Brain microvascular endothelial cell (primary cell): ENCODE data around the gene AP3S1.

Experiments used
- DNase-seq: peaks from one replicate; pipeline ENCODE4 v3.0.0-alpha.2; 2020
- H3K27ac ChIP-seq: fragments of 250-450 bp; sonication (Bioruptor Pico); 2 replicates; pipeline ENCODE4 v1.5.1; 2020; ENCODE audit warnings: mild to moderate bottlenecking, moderate library complexity
- H3K27me3 ChIP-seq: fragments of 250-450 bp; sonication (Bioruptor Pico); replicated peaks from 2 replicates; pipeline ENCODE4 v1.5.1; 2020; ENCODE audit warnings: mild to moderate bottlenecking
- H3K36me3 ChIP-seq: fragments of 250-450 bp; sonication (Bioruptor Pico); replicated peaks from 2 replicates; pipeline ENCODE4 v1.5.1; 2020; ENCODE audit warnings: mild to moderate bottlenecking
- H3K4me3 ChIP-seq: 2 replicates; pipeline ENCODE4 v1.5.1; 2011; ENCODE audit warnings: low read depth, mild to moderate bottlenecking, control low read depth, low read length, moderate library complexity
- in situ Hi-C: cut with HindIII; loops from 2 replicates; pipeline ENCODE4 v1.10.0; 2017; ENCODE audit warnings: low sequenced_read_pairs, low pct_ligation_motif_present
- TF ChIP-seq, protein P1 (sequence below): IDR thresholded peaks from 2 replicates; pipeline ENCODE4 v1.5.1; 2011; ENCODE audit warnings: low read depth, mild to moderate bottlenecking, moderate library complexity, low read length, control low read depth, inconsistent platforms; ENCODE audit errors: missing control alignments

AP3S1 gene

DNA sequence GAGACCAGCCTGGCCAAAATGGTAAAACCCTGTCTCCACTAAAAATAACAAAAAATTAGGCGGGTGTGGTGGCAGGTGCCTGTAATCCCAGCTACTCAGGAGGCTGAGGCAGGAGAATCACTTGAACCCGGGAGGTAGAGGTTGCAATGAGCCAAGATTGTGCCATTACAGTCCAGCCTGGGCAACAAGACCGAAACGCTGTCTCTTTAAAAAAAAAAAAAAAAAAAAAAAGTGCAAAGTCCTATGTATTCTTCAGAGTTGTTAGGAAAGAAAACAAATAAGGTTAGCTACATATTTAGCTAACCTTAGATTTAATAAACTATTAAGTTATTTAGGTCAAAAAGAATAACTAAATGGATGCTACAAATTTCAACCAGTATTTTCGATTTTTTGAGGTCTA, 11.8 kb upstream of the AP3S1 start:
- no peak for DNase-seq
- Histone ChIP-seq H3K27me3 (no peaks in the 10 kb centered on the region), H3K27ac (no peak overlapping the region), H3K4me3 (no peak overlapping the region), H3K36me3 (peaks cover 30% of the 10 kb centered on the region)
- in situ Hi-C loops: no loop called here
- TF ChIP-seq, protein P1, sequence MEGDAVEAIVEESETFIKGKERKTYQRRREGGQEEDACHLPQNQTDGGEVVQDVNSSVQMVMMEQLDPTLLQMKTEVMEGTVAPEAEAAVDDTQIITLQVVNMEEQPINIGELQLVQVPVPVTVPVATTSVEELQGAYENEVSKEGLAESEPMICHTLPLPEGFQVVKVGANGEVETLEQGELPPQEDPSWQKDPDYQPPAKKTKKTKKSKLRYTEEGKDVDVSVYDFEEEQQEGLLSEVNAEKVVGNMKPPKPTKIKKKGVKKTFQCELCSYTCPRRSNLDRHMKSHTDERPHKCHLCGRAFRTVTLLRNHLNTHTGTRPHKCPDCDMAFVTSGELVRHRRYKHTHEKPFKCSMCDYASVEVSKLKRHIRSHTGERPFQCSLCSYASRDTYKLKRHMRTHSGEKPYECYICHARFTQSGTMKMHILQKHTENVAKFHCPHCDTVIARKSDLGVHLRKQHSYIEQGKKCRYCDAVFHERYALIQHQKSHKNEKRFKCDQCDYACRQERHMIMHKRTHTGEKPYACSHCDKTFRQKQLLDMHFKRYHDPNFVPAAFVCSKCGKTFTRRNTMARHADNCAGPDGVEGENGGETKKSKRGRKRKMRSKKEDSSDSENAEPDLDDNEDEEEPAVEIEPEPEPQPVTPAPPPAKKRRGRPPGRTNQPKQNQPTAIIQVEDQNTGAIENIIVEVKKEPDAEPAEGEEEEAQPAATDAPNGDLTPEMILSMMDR: no peak

DNA sequence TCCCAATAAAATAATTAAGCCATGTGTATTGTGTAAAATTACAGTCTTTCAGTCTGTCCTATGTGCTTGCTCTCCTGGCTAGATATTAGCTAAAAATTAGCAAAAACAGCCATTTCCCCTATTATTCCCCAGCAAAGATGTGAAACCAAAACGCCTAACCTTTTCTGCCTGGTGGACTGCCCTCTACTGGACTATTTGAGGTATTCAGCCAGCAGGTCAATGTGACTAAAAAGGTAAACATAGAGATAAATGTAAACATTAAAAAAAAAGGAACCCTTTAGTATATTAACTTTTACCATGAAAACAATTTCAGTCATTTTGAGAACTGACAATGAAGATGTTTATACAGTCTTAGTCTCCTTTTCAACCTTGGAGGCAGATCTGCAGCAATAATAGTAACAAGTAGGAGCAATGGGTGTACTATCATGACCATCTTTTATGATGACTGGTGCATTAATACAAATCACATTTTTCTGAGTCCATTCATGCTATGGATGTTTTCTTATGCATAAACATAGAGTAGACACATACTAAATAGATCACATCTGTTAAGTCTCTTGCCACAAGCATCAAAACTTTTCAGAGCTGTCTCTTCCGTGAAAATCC, 10.5 kb upstream of the AP3S1 start:
- in situ Hi-C loops: no loop called here
- Histone ChIP-seq H3K4me3 (no peak overlapping the region), H3K27ac (no peak overlapping the region), H3K27me3 (no peaks in the 10 kb centered on the region), H3K36me3 (peaks cover 41% of the 10 kb centered on the region)
- no peak for DNase-seq
- TF ChIP-seq, protein P1: peak; percentile 86

DNA sequence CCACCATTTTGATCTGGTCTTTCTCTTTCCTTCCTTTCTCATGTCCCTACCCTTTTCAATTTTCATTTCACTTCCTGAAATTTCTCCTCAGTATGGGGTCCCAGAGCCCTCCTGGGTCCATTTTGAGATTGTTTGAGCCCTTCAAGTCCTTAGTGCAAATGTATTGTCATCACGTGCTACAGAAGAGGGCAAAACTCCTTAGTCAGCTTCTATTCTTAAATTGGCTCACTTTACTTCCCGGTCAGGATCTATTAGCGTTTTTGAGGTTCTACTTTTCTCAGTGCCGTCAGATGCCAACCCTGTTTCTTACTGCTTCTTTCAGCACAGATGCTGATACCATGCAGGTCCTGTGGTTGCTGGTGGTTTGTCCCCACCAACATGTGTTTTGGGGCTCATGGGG, 6.3 kb upstream of the AP3S1 start:
- Histone ChIP-seq H3K4me3 (no peak overlapping the region), H3K27ac (no peak overlapping the region), H3K27me3 (no peaks in the 10 kb centered on the region), H3K36me3 (peaks cover 38% of the 10 kb centered on the region)
- in situ Hi-C loops: no loop called here
- TF ChIP-seq, protein P1: no peak
- no peak for DNase-seq

DNA sequence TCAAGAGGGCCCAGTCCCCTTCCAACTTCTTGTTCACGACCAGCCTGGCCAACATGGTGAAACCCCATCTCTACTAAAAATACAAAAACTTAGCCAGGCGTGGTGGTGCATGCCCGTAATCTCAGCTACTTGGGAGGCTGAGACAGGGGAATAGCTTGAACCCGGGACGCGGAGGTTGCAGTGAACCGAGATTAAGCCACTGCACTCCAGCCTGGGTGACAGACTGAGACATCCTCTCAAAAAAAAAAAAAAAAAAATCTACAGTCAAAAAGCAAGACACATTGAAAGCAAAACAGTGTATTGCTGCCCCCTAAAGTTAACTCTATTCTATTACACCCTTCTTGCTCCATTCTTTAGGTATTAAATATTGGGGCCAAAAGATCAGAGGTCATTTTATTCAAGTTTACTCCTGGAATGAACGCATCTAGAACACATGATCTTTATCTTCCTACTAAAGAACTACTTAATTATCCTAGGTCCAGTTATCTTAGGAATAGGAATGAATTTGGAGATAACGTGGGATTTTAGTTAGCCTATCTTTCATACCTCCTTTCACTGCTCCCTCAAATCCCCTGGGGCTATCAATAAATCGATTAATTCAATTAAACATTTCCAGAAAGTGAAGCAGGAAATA, 2.7 kb upstream of the AP3S1 start:
- DNase-seq: no peak
- H3K27me3 ChIP-seq: no peaks in the 10 kb centered on the region
- TF ChIP-seq, protein P1: peak; percentile 42
- peaks cover 22% of the 10 kb centered on the region for H3K36me3 ChIP-seq
- in situ Hi-C loops: no loop called here
- no peak overlapping the region for H3K27ac ChIP-seq
- H3K4me3 ChIP-seq: peak overlapping the region; percentile 15

DNA sequence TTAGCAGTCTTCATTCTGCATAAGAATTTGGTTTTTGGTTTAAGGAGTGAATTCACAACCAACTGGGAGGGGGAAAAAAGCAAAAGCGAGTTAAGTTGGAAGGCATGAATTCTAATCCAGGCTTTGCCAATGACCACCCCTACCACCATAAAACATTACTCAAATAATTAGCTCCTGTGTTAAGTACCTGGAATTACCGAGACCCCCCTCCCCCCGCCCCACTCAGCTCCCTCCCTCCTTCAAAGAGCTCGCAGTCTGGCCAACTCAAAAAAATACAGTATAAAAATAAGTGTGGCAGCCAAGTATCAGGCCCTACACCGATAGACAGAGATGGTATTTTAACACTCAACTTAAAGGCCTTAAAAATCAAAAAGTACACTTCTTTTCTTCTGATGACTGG, 862 bp upstream of the AP3S1 start:
- TF ChIP-seq, protein P1: no peak
- peaks cover 6% of the 10 kb centered on the region for H3K36me3 ChIP-seq
- peak overlapping the region; percentile 88 for H3K27ac ChIP-seq
- H3K27me3 ChIP-seq: no peaks in the 10 kb centered on the region
- no peak for DNase-seq
- in situ Hi-C loops: no loop called here
- peak overlapping the region; percentile 86 for H3K4me3 ChIP-seq
